B cell (primary cell): ENCODE measurements around the gene KSR2.

ENCODE experiments used
- CTCF ChIP-seq: fragments of 200-600 bp; IDR thresholded peaks from one replicate; pipeline ENCODE4 v1.8.0; 2022; ENCODE audit warnings: antibody characterized with exemption, mild to moderate bottlenecking
- EZH2 ChIP-seq: IDR thresholded peaks from 2 replicates; pipeline ENCODE4 v1.6.1; 2012; ENCODE audit warnings: borderline replicate concordance, low read depth, mild to moderate bottlenecking, moderate library complexity, low read length; ENCODE audit not compliant: insufficient read depth, poor library complexity, severe bottlenecking

DNA sequence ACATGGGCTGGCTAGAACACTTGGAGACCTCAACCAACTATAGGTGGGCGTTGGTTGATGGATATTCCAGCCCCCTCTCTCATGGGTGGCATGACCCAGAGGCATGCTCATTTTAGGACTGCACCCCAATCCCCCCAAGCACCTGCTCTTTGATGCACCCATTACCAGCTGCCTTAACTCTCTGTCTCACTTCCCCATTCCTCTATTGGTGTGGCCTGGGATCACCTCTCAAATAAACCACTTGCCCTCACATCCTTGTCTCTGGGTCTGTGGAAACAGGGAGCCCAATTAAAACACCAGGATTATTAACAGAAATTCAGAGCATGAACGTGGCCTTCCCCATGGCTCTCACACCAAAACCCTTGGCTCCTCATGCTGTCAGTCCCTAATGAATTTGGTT is 405.1 kb downstream of the KSR2 start:
- TF ChIP-seq CTCF (no peak), EZH2 (no peak)
